NCI-H748 treated with DMSO at 0.1 percent for 48 hours (cell line): ENCODE results near the gene PLCE1.
"Not testable (repeated sequence)": the region's sequence is repeated elsewhere in the genome, so short reads cannot be mapped to it uniquely, and the experiment has no call there.

Experiments
- DNase-seq: peaks from one replicate; lab custom pipeline; 2025; lab: John Stamatoyannopoulos, UW

PLCE1 gene

GRCh38 chr10:93993782-93994437 lies at the start of gene PLCE1:
Gene PLCE1 (plus strand): TSS chr10:93993931. CDS start chr10:94031047, 37,116 bp downstream.
- DNase-seq = peak; percentile 9

- no peak for DNase-seq
These were observed 47.9 kb upstream of the PLCE1 start for GRCh38 chr10:93945819-93946218.

GRCh38 chr10:93947055-93947454 lies 46.7 kb upstream of the PLCE1 start:
- DNase-seq = no peak

- DNase-seq = no peak
These were observed 46.2 kb upstream of the PLCE1 start for GRCh38 chr10:93947524-93947923.

GRCh38 chr10:93951905-93952304 lies 41.8 kb upstream of the PLCE1 start:
- DNase-seq = no peak

- no peak for DNase-seq
These were observed 39.4 kb upstream of the PLCE1 start for GRCh38 chr10:93954299-93954698.

GRCh38 chr10:93954726-93955363 lies 38.9 kb upstream of the PLCE1 start:
- DNase-seq = no peak

- DNase-seq = no peak
These were observed 34.9 kb upstream of the PLCE1 start for GRCh38 chr10:93958834-93959233.

GRCh38 chr10:93960988-93961387 lies 32.7 kb upstream of the PLCE1 start:
- DNase-seq = not testable (repeated sequence)

- DNase-seq = no peak
These were observed 30.8 kb upstream of the PLCE1 start for GRCh38 chr10:93962973-93963372.

GRCh38 chr10:93963434-93963833 lies 30.3 kb upstream of the PLCE1 start:
- no peak for DNase-seq

GRCh38 chr10:93965911-93966310 lies 27.8 kb upstream of the PLCE1 start:
- no peak for DNase-seq

- DNase-seq = no peak
These were observed 26.0 kb upstream of the PLCE1 start for GRCh38 chr10:93967756-93968155.

- DNase-seq = no peak
These were observed 25.2 kb upstream of the PLCE1 start for GRCh38 chr10:93968540-93968945.

- DNase-seq = not testable (repeated sequence)
These were observed 23.2 kb upstream of the PLCE1 start for GRCh38 chr10:93970433-93971010.

- no peak for DNase-seq
These were observed 19.8 kb upstream of the PLCE1 start for GRCh38 chr10:93973748-93974445.

- no peak for DNase-seq
These were observed 16.3 kb upstream of the PLCE1 start for GRCh38 chr10:93977442-93977841.

GRCh38 chr10:93980486-93980885 lies 13.2 kb upstream of the PLCE1 start:
- DNase-seq = no peak

GRCh38 chr10:93991114-93991513 lies 2.6 kb upstream of the PLCE1 start:
- DNase-seq = no peak

- no peak for DNase-seq
These were observed 2.0 kb upstream of the PLCE1 start for GRCh38 chr10:93991596-93992284.

GRCh38 chr10:93992400-93993030 lies 1.2 kb upstream of the PLCE1 start:
- DNase-seq = no peak

GRCh38 chr10:93993414-93993781 lies 333 bp upstream of the PLCE1 start:
- no peak for DNase-seq
